GM18868 (cell line): ENCODE data around the gene KIAA1210.

Source experiments
- ATAC-seq: cut with Tn5 transposase; IDR thresholded peaks from one replicate; pipeline ENCODE4 v1.9.1; 2021; ENCODE audit warnings: mild to moderate bottlenecking, moderate library complexity; ENCODE audit not compliant: unreplicated experiment

KIAA1210 gene

DNA sequence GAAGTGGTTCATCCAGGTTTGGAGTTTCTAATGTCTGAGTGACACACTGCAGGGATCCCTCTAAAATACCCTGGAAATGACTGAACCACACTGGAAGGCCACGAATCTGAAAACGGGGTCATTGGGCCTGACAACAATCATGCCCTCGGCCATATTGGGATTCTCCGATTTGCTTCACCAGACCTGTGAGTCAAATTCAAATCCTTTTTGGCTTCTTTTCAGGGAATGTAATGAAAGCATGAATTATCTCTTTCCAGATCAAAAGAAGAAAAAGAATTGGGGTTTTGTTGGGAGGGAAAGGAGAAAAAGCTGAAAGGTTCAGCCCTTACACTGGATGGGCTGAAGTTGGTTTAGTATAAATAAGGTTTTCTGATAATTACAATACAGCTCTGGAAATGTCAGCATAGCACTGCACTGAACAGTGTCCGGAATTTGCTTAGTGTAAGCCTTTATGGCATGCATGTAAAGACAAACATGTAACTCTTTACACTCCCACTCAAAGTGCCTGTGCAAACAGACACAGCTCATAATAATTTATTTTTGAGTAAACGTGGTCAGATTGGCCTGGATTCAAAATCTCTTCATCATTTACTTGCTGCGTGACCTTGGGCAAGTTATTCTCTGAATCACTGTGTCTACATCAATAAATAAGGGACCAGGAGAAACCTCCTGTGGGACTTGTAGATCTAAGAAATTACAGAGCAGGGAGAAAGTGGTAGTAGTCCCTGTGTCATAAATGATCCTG, 33.4 kb downstream of the KIAA1210 start:
- ATAC-seq, result no peak

DNA sequence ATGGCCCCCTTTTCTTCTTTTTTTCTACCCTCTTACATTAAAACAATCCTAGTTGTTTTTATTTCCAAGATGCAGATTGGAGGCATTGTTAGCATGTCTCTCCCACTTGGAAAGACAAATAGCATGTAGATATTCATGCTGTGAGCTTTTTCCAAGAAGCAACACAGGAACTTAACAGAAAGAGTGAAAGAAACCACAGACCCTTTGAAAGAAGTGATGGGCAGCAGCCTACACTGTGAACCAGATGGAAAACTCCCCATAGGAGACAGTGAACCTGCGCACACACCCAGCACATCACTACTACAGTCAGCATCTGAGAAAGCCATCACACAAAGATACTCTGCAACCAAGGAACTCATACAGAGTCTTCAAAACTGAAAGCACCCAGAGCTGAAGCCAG, 37.0 kb downstream of the KIAA1210 start:
- ATAC-seq, result no peak

DNA sequence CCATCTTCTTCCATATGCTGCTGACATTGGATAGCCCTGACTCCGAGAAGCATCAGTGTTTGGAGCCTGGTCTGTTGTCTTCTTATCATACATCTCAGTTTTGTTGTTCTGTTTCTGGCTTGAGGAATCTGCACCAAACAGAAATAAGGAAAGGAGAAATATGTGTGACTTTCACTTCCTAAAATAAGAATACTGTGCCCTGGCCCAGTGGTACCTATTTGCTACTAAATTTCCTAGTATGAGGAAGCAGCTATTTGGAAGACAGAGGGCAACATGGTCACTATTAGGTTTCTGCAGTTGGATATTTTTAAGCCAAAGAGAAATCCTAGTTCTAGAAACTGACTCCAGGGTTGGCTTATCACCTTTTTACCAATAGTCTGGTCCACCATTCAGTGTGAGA, 38.0 kb downstream of the KIAA1210 start:
- no peak for ATAC-seq

DNA sequence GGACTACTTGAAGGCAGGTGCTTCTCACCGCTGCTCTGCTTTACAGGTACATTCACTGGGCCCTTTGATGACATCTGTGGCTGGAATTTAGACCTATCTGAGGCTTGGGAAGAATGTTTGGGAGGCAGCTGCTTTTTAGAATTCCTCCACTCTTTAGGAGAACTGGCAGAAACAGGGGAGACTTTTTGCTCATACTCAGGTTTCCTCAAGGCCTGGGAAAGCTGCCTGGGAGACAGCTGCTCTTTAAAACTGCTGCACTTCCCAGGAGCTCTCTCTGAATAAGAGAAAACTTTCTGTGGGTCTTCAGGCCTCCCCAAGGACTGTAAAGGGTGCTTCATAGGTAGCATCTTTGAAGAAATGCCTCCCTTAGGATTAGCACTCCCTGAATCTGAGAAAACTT, 40.5 kb downstream of the KIAA1210 start:
- no peak for ATAC-seq

DNA sequence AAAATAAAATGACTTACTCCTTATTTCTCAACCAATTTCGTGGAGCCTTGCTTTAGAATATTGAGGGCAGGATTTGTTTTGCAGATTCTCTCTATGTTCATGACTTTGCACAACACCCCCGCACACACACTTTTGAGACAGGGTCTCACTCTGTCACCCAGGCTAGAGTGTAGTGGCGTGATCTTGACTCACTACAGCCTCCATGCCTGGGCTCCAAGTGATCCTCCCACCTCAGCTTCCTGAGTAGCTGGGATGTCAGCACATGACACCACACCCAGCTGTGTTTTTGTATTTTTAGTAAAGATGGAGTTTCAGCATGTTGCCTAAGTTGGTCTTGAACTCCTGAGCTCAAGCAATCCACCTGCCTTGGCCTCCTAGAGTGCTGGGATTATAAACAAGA, 42.8 kb downstream of the KIAA1210 start:
- ATAC-seq, result no peak

DNA sequence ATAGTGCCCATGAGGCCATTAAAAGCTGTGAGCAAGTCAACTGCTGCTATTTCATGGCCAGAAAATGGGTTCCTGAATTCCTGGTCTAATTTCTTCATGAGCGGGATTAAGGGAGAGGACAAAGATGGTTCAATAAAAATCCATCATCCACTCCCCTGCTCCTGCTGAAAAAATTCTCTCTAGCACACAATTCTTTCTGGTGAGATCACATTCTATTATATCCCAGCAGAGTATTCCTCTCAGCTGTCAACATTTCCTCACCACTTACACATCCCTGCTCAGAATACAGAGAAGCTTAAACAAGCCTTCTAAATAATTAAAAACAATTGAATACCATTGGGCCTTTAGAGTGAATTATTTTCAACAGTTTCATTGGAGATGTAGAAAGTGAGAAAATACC, 45.3 kb downstream of the KIAA1210 start:
- ATAC-seq, result no peak

DNA sequence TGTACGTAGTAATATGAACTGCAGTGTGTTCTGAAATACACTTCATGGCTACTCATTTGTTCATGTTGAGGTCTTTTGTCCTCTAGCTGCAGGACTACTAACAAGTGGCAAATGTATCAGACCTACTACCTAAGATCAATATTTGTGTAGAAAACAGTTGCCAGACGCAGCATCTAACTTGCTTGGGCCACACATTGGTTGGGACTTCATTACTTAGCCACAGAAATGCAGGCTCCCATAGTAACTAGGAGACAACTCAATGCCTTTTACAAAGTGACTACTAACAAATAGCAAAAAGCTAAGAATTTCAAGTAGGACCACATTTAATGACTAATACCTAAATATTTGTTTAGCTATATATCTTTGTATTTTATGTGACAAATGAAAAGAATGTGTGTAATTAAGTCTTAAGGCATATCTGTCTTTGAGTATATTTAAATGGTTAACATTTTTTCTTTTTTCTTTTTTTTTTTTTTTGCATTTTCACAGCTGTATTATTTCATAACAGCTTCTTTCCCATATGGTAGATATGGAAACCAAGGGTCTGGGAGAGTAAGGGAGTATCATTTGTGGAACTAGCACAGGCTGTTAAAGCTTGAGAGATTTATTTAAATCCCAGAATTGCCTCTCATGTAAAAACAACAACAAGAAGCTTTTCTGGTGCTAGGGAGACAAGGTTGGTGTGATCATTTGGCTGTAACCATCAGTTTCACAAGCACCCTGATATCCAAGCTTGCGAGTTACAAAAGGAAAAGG, 52.2 kb downstream of the KIAA1210 start:
- ATAC-seq, result no peak

DNA sequence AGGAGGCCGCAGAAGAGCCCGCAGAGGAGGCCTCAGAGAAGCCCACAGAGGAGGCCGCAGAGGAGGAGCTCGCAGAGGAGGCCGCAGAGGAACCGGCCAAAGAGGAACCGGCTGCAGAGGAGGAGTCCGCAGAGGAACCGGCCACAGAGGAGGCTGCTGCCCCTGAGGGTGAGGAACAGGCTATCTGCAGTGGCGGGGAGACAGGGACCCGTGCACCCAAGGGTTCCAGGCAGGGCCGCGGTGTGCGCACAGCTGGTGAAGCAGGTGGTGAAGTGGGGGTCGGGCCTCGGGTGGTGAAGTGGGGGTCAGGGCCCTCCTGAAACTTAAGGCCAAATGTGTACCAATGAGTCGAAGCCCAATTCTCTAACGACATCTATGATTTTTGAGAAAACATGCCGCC, 53.7 kb downstream of the KIAA1210 start:
- ATAC-seq, result no peak

DNA sequence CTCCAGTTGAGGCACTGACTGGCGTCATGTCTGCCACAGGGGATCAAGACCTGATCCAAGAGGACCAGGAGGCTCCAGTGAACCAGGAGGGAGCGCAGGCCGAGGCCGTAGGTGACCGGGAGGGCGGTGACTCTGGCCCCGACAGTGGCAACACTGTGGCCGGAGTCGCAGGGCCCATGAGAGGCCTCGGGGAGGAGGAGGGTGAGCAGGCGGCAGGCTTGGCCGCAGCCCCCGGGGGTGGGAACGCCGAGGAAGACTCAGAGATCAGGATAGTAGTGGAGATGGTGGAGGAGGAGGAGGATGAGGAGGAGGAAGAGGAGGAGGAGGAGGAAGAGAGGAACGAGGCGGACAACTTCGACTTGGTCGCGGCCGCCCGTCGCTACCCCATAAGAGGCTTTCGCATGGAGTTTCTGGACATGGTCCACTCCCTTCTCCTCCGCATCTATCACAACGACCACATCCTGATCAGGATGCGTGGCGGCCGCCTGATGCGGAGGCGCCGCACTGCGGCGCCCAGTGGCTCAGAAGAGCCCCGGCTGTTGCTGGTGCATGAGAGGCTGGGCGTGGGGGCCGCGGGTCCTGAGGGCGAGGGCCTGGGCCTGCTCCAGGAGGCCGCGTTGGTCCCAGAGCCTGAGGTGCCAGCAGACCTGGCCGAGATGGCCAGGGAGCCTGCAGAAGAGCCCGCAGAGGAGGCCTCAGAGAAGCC, 54.3 kb downstream of the KIAA1210 start:
- no peak for ATAC-seq

DNA sequence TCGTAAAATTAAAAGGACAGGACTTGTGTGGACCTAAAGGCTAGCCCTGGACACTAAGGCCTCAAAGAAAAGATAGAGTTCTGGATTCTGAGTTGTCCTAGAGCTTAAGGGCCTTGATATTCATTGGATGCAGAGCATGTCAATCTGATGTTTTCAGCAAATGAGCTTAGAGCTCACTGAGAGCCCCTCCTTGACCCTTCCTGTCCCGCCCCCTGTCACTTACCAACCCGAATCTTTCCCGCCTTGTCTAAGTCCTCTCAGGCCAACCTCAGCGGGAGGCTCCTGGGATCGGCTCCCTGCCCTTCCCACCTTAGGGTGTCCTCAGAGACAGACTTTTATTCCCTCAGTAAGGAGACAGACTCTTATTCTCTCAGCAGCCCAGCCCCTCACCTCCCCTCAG, 54.9 kb downstream of the KIAA1210 start, which contains the start of gene CT47C1:
Gene CT47C1, plus strand, starts transcription at position 250 of the 400 bp plus-strand sequence. CDS start 233 bp downstream, outside the sequence.
- no peak for ATAC-seq

DNA sequence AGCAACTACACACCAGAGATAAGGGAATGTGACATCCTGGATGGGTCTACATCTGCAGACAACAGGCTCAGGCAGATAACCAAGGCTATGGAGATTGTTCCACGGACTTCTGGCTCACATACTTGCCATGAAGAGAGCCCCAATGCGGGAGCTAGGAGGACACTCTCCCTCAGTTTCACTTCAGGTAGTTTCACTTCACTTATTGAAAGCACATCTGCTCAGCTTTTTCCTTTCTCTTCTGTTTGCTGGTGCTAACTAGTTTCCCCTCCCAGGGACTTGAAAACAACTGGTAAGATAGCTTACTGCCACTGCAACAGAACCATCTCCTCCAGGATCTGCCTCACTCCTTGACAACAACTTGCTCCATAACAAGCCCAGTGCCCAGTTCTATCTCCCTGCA, 56.2 kb downstream of the KIAA1210 start:
- peak; percentile 71 for ATAC-seq

DNA sequence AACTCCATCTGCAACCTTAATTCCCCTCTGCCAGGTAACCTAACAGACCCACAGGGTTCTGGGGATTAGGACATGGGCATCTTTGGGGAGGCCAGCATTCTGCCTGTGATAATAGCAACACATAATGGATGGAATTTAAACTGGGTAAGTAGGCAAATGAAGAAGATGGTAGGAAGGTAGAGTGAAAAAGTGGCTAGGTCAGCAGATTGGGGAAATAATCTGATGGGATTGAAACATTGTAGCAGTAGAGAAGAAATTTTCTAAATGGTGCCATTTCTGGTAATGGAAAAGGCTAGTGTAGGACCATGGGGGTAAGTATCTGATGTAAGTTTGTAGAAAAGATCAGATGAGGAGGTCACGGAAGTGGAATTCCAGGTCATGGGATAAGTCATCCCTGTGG, 57.9 kb downstream of the KIAA1210 start:
- no peak for ATAC-seq

DNA sequence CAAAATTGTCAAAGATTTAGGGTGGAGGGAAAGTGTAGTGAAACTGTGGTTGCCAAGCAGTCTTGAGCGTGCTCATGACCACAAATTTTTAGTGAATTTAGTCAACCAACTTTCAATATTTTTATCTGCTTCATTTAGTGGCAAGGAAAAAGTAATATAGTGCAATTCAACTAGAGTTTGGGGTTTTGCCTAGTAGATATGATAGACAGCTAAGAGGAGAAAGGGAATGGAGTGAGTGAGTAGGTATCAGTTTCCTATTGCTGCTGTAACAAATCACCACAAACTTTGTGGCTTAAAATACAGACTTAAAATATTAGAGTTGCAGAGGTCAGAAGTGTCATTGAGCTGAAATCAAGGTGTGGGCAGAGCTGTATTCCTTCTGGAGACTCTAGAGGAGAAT, 58.5 kb downstream of the KIAA1210 start:
- ATAC-seq, result no peak

DNA sequence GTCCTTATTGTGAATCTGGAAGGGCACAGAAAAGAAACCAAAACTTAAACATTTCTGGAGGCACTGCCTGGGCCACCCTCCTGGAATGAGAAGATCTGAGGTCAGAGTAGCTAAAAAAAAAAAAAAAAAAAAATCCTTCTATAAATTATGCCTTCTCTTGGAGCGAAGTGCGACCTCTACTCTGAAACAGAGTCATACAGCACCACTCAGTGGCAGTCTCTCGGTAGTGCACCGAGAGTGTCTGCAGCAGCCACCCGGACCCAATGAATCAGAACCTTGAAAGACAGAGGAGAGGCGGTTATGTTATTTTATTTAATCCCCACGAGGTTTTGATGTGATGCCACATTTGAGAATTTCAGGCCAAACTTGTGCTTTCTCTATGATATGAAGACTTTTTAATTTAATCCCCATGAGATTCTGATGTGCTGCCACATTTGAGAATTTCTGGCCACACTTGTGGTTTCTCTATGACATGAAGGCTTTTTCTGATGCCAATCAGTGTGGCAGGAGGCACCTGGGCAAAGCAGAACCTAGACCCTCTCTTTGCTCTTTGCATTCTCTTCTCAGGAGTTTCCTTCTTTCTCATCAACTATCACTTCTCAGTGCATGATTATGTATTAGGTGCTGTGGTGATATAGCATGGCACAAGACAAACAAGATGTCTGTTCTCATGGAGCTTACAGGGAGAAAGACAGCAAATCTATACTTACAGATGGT, 60.4 kb downstream of the KIAA1210 start:
- ATAC-seq, result peak; percentile 72

DNA sequence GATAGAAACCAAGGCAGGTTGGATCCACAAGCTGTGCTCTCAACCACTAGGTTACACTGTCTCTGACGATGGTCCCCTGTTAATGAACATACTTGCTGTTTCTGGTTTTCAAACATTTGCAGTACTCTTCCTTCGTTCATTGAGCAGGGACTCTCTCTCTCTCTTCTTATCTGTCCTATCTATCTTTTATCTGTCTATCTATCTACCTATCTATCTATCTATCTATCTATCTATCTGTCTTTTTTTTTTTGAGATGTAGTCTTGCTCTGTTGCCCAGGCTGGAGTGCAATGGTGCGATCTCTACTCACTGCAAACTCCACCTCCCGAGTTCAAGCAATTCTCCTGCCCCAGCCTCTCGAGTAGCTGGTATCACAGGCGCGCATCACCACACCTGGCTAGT, 64.2 kb downstream of the KIAA1210 start:
- ATAC-seq, result no peak

DNA sequence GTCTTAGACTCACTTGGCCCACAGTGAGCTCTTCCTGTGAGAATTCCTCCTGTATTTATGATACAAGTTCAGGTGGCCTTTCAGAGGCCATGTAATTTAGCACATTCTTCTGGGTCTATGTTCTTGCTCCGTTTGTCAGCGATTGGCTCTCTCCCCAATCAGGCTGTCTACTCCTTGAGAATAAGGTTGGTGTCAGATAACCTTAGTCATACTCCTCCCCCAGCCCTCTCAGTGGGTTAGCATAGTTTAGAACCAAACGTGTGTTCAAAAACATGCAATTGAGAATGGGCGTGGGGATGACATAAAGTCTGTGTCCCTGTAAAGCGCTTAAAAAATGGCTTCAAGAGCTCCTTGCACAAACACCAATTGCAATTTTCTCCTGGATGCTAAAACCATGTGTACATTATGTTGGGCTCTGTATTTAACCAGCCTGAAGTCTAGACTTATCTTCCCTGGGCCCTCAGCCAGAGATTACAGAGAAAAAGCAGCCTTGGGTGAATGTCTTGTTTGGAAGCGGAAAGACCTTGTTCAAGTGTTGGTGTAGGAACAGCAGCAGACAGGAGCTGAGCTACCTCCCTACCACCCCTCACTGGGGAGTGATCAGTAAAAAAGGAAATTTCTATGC, 64.8 kb downstream of the KIAA1210 start:
- no peak for ATAC-seq

DNA sequence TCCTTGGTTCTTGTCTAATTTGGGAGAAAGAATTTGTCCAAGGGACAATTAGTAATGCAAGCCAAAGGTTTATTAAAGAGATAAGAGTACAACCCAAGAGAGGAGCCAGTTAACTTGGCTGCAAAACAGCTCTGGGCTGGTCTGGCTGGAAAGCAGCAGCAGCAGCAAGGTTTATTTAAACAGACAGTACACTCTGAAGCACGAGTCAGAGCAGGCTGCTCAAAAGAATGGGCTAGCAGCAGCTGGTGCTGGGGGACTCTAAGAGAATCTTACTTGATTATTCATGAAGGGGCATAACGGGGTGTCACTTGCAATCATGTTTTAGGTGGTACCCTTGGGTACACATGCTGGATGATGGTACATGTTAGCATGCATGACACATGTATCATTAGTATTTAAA, 71.9 kb downstream of the KIAA1210 start:
- ATAC-seq, result no peak

DNA sequence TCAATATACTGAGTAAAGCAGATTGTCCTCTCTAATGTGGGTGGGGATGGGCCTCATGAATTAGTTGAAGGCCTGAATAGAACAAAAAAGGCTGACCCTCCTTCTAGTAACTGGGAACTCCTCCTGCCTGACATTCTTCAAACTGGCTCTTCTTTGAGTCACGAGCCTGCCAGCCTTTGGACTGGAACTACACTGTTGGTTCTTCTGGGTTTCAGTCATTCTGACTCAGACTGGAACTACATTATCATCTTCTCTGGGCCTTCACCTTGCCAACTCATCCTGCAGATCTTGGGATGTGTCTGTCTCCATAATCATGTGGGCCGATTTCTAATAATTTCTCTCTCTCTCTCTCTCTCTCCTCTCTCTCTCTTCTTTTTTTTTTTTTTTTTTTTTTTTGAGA, 81.7 kb downstream of the KIAA1210 start:
- no peak for ATAC-seq

DNA sequence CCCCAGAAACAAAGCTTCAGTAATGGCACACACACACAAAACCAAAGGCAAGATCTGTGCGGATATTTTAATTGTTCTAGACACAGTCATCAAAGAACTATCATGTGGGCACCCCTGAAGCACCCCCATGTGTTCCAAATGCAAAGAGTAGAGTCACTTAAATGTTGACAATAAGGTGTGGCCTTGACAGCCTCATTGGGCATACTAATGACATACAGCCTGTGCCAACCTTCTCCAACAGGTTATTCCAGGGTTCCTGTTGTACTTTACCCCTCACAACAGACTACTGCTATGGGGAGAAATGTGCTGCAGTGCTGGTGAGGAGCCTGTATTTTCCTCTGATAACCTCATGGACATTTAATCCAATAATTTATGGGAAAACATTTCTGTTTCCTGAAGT, 84.6 kb downstream of the KIAA1210 start:
- ATAC-seq, result no peak

DNA sequence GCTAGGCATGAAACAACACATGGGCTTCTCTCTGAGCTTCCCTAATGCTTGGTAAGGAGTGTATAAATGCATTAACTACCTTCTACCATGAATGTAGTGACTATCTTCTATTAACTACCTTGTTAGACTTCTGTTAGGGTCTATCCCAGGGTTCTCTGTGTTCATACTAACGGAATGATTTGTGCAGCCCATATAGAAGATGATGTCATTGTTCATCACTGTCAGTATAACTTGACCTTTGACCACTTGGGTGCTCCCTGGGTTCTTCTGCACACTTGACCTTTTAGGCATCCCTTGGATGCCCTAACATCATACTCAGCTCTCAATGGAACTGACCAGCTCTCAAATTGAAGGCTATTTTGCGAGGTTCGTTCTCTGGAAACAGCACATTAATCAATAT, 85.6 kb downstream of the KIAA1210 start:
- ATAC-seq, result no peak

DNA sequence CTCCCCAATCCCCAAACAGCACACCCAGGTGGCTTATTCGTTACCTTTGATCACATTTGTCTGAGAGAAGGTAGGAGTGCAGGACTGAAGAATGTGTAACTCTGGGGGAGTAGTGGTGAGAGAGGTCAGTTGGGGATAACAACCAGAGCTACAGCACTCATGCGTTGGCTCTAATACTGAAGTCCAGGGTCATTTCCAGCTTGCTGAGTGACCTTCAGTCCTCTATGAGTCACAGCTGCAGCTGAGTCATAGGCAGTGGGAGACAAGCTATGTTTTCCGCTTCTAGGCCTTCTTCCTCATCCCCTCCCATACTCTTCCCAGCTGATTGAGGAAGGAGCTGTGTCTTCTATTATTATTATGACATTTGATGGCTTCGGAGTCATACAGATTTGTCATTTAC, 86.4 kb downstream of the KIAA1210 start:
- no peak for ATAC-seq
